ENCODE measurements around the gene TSEN15.

The TSEN15 gene

GRCh38 chr1:184110272-184111204, 59.0 kb downstream of the TSEN15 start:
- peak; percentile 5 for DNase-seq

GRCh38 chr1:184112176-184112948, 60.8 kb downstream of the TSEN15 start:
- no peak for DNase-seq

- DNase-seq: no peak
Observed at GRCh38 chr1:184113251-184113650, 61.7 kb downstream of the TSEN15 start.

- DNase-seq: no peak
Observed at GRCh38 chr1:184114818-184115398, 63.4 kb downstream of the TSEN15 start.

- no peak for DNase-seq
Observed at GRCh38 chr1:184116287-184116686, 64.8 kb downstream of the TSEN15 start.

- DNase-seq: peak; percentile 58
Observed at GRCh38 chr1:184118046-184118445, 66.5 kb downstream of the TSEN15 start.
